HG02852 (cell line): ENCODE results near the gene BATF2.
"Not testable (repeated sequence)": the region's sequence is repeated elsewhere in the genome, so short reads cannot be mapped to it uniquely, and the experiment has no call there.

Source experiments
- ATAC-seq: cut with Tn5 transposase; IDR thresholded peaks from one replicate; pipeline ENCODE4 v1.9.1; 2021; ENCODE audit warnings: mild to moderate bottlenecking, moderate library complexity; ENCODE audit not compliant: unreplicated experiment

BATF2 gene, protein sequence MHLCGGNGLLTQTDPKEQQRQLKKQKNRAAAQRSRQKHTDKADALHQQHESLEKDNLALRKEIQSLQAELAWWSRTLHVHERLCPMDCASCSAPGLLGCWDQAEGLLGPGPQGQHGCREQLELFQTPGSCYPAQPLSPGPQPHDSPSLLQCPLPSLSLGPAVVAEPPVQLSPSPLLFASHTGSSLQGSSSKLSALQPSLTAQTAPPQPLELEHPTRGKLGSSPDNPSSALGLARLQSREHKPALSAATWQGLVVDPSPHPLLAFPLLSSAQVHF

DNA sequence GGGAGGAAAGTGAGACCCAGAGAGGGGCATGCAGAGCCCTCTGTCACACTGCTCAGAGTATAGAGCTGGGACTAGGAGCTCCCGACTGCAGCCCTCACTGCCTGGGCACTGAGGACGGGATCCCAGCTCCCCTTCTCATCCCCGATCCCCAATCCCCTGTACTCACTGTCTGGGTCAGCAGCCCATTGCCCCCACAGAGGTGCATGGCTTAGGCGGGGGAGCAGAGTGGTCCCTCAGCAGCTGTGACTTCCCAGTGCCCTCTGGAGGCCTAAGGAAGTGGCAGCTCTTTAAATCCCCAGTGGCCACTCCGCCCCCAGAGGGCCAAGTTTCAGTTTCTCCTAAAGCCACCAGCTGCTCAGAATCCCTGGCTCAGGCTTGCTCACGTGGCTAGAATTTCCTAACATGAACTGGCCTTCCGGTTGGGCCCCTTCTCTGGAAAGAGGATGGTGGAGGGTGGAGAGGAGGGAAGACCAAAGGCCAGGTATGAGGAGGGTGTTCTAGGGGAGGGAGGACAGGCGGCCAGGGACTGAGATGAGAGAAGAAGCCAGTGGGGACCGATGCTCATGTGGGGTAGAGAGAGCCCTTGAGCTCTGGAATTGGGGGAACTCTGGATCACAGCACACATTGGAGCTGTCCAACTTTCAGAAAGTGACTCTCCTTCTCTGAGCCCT is at the start of gene BATF2:
BATF2 (minus strand) TSS at position 262 of the 671 bp plus-strand sequence; CDS start at position 205, 57 bp downstream.
- ATAC-seq: no peak

DNA sequence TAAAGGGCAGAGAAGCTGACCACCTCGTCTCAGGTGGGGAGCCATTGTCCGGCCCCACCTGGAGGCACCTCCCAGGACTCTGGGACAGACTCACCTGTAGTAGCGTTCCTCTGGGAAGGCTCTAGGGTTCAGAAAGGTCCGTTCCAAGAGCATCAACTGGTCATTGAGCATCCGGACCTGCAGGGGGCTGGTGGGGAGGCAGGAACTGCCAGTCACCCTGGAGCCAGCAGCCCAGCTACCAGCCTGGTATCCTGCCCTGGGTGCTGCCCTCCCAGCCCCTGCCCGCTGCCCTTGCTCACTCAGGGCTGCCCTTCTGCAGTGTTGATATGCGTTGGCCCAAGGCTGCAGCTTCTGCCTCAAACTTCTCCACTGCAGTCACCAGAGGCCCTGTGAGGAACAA is 49.0 kb upstream of the BATF2 start:
- ATAC-seq: no peak

DNA sequence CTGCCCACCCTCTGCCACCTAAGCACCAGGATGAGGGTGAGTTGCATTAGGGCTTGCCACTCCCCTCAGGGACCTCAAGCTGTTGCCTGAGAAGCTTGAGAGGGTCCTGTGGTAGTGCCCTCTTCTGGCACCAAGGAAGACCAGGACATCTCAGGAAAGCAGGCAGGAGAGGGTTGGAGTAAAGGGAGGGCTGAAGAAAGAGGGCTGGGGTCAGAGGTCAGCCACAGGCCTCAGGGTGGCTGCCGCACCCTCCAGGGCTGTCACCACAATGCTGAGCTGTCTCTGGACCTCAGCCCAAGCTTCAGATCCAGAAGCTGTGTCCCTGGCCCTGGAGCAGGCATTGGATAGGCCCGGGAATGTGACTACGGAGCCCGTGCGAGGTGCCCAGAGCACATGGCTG is 48.3 kb upstream of the BATF2 start:
- ATAC-seq: no peak

DNA sequence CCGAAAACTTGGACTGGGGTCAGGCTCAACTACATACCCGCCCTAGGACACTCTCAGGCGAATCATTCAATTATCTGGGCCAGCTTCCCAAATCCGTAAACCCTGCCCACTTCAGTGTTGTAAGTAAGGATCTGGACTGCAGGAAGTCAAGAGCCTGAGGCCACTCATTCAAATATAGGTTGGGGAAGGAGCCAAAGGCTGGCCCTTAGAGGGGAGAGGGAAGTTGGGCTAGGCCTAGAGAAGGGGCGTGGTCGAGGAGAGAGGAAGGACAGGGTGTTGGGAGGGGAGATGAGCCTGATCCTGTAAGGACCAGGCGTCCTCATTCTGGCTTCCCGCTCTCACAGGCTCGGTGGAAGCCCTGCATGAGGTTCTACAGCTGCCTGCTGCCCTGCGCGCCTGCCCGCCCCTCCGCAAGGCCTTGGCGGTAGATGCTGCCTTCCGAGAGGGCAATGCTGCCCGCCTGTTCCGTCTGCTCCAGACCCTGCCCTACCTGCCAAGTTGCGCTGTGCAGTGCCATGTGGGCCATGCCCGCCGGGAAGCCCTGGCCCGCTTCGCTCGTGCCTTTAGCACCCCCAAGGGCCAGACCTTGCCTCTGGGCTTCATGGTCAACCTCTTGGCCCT is 47.2 kb upstream of the BATF2 start:
- ATAC-seq: no peak

DNA sequence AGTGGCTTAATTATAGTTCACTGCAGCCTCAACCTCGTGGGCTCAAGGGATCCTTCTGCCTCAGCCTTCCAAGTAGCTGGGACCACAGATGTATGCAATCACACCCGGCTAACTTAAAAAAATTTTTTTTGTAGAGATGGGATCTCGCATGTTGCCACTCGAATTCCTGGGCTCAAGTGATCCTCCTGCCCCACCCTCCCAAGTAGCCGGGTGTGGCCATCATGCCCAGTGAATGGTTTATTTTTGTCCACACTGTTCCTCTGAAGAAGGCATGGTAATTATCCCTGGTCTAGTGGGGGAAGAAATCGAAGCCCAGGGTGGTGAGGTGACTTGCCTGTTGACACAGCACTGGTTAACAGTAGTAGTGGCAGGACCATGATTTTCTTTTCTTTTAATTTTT is 46.1 kb upstream of the BATF2 start:
- no peak for ATAC-seq

DNA sequence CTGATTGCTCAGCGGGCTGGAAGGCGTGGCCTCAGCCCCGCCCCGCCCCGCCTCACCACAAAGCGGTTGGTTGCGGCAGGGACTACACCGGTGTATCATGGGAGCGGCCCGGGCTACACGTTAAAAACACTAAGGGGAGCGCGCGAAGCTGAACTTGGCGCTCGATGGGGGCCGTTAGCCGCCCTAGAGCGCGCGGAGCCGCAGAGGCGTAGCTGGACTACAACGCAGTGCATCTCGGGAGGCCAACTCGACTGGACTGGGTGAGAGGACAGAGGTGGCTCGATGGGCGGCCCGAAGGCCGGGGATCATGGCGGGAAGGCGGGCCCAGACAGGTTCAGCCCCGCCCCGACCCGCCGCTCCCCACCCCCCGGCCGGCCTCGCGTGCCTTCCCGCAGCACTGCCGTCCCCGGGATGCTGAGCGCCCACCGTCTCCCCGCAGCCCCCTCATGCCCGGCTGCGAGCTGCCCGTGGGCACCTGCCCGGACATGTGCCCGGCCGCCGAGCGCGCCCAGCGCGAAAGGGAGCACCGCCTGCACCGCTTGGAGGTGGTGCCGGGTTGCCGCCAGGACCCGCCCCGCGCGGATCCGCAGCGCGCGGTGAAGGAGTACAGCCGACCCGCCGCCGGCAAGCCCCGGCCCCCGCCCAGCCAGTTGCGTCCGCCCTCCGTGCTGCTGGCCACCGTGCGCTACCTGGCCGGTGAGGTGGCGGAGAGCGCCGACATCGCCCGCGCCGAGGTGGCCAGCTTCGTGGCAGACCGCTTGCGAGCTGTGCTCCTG is 44.3 kb upstream of the BATF2 start, which contains the start of gene SAC3D1:
SAC3D1 (plus strand) TSS at position 364 of the 776 bp plus-strand sequence; CDS start at position 447, 83 bp downstream.
- peak; percentile 84 for ATAC-seq

DNA sequence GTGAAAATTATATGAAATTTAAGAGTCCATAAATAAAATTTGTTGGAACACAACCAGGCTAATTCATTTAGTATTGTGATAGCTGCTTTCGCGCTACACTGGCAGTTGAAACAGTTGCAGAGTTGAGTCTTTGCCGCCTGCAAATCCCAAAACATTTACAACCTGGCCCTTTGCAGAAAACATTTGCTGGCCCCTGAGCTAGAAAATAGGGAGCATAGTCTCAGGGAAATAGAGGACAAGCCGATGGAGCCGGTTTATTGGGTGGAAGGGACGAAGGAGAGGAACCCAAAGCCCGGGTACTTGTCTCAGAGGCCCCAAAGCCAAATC is 43.7 kb upstream of the BATF2 start:
- no peak for ATAC-seq

DNA sequence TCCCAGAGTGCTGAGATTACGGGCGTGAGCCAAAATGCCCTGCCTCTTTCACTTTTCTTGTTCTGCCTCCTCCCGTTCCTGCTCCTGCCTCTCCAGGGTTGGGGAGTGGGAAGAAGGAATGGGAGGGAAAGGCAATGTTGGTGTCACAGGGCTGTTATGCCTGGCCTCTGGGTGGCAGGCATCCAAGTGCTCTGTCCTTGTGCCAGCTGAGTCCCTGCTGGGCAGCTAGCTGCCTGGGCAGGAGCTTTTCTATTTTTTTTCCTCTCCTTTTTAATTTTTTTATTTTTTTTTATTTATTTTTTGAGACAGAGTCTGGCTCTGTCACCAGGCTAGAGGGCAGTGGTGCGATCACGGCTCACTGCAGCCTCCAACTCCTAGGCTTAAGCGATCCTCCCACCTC is 40.2 kb upstream of the BATF2 start:
- no peak for ATAC-seq

DNA sequence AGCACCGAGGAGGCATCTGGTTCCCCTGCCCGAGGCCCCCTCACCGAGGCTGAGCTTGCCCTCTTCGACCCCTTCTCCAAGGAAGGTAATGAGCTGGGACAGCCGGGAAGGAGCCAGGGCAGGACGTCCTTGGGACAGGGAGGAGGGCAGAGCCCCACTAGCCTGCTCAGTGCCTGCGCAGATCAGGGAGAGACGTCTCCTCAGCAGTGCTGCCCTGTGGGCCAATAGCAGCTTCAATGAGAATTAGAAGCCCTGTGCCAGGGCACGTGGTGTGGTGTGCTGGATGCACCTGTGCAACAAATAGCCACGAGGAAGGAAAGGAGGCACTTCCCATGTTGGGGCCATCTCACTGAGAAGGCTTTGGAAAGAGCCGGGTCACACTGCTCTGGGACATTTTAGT is 38.8 kb upstream of the BATF2 start:
- no peak for ATAC-seq

DNA sequence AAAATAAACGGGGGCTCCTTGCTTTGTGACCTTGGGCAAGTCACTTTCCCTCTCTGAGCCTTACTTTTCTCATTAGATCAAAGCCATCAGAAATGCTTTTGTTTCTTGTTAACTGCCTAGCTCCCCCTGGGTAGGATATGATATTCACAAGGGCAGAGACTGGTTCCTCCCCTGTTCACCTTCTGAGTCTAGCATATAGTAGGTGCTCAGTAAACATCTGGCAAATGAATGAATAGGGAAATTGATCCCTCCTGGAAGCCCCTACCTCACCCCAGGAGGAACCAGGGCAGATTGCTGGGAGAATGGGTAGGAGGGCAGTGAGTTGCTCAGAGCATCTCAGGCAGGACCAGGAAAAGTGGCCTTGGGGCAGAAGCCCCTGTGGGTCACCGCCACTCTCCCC is 37.7 kb upstream of the BATF2 start:
- ATAC-seq: no peak

DNA sequence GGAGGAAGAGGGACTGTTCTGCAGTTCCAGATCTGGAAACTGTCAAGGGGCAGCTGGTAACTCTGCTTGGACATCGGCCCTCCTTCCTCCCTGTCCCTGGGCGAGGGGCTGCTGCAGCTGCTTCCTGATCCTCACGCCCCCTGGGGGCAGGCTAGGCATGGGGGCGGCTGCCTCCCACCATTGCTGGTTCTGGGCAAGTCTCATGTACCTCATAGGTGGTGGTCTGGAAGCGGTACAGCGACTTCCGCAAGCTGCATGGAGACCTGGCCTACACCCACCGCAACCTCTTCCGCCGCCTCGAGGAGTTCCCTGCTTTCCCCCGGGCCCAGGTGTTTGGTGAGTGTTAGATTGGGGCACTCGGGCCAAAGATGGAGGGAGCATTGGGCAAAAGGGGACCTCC is 35.4 kb upstream of the BATF2 start:
- no peak for ATAC-seq

DNA sequence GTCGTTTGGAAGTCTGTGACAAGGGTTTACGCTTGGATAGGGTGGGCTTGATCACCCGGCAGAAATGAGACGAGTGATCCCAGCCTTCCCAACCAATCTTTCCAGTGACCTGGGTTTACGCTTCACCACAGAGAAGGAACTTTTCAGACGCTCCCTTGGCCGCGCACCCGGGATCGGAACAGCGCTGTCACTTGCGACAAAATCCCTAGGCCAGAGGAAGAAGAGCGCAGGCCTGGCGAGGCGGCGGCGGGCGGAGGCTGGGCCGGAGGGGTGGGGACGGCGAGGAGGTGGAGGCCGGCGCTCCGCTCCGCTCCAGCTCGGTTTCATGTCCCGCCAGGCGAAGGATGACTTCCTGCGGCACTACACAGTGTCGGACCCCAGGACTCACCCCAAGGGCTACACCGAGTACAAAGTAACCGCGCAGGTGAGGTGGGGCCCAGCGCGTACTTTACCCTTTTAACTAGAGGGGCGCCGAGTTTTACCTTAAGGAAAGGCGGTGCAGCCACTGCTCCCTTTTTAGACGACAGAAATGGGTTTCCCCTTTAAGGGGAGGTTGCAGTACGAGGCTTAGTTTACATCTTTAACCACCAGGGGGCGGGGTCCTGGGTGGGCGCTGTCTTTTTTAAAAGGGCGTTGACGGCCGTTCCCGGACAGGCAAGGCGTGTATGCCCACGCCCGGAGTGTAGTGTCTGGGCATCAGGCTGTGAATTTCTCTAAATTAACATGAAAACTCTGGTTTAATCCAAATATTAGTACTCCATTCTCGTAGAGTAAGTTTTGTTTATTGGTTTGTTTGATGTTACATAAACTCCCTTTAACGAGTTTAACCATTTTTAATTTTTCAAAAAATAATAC is 30.7 kb upstream of the BATF2 start, which contains the start of gene SNX15:
SNX15 (plus strand) TSS at position 227 of the 855 bp plus-strand sequence; CDS start at position 326, 99 bp downstream.
- peak; percentile 86 for ATAC-seq

DNA sequence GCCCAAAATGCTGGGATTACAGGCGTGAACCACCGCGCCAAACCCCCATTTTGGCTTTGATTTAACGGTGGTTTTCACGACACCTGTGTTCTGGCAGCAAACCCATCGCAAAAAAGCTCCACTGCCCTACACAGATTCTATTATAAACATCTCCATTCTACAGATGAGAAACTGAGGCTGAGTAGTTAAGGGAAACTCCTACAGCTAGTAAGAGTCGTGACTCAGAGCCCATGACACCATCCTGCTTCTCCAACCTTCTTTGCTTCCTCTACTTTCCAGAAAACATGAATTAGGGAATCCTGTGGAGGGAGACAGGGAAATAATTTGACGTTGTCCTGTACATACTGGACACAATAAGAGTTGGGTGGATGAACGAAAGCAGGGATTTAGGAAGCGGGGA is 30.0 kb upstream of the BATF2 start:
- no peak for ATAC-seq

DNA sequence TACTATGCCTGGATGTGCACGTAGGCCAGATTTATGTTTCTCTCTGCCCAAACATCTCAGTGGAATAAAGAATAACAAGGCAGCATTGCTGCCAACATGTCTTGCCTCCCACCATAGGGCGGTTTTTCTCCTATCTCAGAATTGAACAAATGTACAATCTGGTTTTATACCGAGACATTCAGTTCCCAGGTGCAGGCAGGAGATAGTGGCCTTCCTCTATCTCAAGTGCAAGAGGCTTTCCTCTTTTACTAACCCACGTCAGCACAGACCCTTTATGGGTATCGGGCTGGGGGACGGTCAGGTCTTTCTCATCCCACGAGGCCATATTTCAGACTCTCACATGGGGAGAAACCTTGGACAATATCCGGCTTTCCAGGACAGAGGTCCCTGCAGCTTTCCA is 26.7 kb upstream of the BATF2 start:
- ATAC-seq: not testable (repeated sequence)

DNA sequence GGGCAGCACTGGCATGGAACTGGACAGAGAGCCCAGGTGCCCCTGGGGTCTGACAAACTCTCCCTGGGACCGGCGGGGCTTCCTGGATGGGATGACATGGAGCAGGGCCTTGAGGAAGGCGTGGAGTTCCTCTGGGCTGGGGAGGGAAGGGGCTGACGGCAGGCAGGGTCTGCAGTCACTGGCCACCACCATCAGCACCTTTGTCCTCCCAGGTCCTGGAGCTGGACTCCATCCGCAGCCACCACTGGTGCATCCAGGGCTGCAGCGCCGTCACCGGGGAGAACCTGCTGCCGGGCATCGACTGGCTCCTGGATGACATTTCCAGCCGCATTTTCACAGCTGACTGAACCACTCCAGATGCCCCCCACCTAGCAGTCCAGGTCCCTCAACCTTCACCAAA is 24.7 kb upstream of the BATF2 start:
- no peak for ATAC-seq

DNA sequence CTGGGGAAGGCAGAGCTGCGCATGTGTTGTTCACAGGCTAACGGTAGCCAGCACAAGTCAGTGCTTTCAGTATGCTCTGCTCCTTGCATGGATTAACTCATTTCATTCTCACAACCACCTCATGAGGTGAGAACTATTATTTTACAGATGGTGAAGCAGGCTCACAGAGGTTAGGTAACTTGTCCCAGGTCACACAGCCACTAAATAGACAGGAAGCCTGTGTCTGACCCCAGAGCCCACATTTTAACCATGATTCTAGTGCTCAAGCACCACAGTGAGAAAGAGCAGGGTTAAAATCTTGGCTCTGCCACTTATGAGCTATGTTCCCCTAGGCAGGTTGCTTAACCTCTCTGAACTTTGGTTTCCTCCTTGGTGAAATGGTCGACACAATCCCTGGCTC is 24.2 kb upstream of the BATF2 start:
- ATAC-seq: no peak

DNA sequence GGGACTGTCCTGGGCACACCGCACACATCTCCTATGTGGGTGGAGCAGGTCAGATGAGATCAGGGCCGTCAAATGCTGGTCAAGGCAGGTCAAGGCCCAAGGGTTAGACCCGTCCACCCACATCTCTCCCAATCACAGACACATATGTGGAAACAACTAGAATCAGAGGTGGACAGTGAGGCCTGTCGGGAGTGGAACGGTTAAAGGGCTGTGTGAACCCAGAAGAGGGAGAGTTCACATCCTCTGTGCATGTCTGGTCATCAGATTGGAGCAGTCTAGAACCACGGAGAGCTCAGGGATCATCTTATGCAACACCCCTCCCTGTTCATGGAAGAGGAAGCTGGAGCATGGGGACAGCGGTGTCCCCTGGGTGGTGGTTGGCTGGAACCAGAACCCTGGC is 23.1 kb upstream of the BATF2 start:
- ATAC-seq: no peak

DNA sequence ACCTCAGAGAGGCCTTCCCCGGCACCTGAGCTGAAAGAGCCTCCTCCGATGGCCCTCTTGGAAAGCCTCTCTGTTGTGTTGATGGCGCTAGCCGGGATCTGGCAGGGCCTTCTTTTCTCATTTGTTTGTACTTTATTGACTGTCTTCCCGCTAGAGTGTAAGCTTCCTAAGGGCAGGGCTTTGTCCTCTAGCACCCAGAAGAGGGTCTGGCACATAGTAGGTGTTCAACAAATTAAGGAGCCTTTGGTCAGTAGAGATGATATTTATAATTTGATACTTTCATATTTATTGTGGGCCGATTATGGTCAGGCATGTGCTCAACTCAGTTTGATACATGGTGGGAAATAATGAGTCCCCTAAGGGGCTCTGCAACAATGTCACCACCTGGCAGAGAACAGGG is 21.2 kb upstream of the BATF2 start:
- ATAC-seq: no peak

DNA sequence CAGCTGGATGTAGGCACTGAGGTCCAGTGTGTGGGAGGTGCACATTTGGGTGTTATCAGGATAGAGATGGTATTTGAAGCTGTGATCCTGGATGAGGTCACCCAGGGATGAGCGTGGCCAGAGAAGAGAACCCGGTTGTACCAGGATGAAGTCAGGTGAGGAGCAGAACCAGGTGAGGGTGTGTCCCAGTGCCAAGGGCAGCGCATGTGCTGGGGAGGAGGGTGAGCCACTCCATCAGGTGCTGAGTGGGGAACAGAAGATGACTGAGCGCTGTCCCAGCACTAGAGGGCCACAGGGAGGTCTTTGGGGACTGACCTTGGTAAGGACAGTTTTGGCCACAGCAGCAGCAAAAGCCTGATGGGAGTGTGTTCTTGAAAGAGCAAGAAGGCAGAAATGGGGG is 19.9 kb upstream of the BATF2 start:
- ATAC-seq: no peak

DNA sequence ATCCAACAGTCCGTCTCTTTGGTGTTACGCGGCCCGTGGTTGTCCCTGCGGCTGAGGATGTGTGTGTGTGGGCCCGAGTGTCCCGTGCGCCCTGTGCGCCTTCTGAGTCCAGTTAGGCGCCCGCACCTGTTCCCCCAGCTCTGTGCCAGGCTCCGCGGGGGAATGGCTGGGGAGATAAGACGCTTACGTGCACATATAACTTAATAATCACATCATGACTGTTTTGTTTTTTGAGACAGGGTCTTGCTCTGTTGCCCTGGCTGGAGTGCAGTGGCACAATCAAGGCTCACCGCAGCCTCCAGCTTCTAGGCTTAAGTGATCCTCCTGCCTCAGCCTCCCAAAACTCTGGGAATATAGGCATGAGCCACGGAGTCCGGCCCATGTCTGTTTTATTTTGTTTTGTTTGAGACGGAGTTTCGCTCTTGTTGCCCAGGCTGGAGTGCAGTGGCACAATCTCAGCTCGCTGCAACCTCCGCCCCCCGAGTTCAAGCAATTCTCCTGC is 18.0 kb upstream of the BATF2 start:
- no peak for ATAC-seq
